PC-3 (cell line): ENCODE measurements around the gene APOLD1. TPM values are rescaled to one million over a fixed set of nuclear protein-coding genes. Genes with fewer than 3 reads are reported as not detected.
A peak's percentile ranks its signal among the peaks of the same experiment; 100 is the strongest.
"Not testable (repeated sequence)": the region's sequence is repeated elsewhere in the genome, so short reads cannot be mapped to it uniquely, and the experiment has no call there.

Experiments
- ATAC-seq: fragments of 200-7000 bp; cut with Tn5 transposase; 2 replicates; pipeline ENCODE4 v1.9.1; 2020; ENCODE audit warnings: mild to moderate bottlenecking, moderate library complexity
- BruUV-seq: library from RNA; stranded (reverse); fragments of 400-500 nt; replicated peaks from 2 replicates; lab custom pipeline; 2021; lab: Mats Ljungman, UMichigan
- CTCF ChIA-PET: fragments of 300-600 bp; sonication (Branson Sonifier 250); formaldehyde crosslinking; loops from one replicate; lab custom pipeline; 2022; ENCODE audit warnings: antibody characterized with exemption; lab: Charles Lee
- POLR2A ChIA-PET: fragments of 300-600 bp; sonication (Branson Sonifier 250); formaldehyde crosslinking; loops from one replicate; lab custom pipeline; 2022; ENCODE audit warnings: antibody characterized with exemption; ENCODE audit not compliant: unreplicated experiment; lab: Charles Lee
- DNase-seq: peaks from one replicate; pipeline ENCODE4 v3.0.0-alpha.2; 2015
- H2AFZ ChIP-seq: fragments of 300-600 bp; sonication (generic); 2 replicates; pipeline ENCODE4 v1.6.0; 2016; ENCODE audit warnings: antibody characterized with exemption, low read length
- H3F3A ChIP-seq: fragments of 300-600 bp; sonication (generic); one replicate; pipeline ENCODE4 v1.6.0; 2017; ENCODE audit warnings: antibody characterized with exemption, low read length, control low read depth, mild to moderate bottlenecking; ENCODE audit not compliant: unreplicated experiment
- H3K27ac ChIP-seq: fragments of 300-600 bp; sonication (generic); 2 replicates; pipeline ENCODE4 v1.5.1; 2016; ENCODE audit warnings: mild to moderate bottlenecking, low read length
- H3K27me3 ChIP-seq: fragments of 300-600 bp; sonication (generic); 2 replicates; pipeline ENCODE4 v1.6.1; 2016; ENCODE audit warnings: low read length, mixed read lengths
- H3K36me3 ChIP-seq: fragments of 300-600 bp; sonication (generic); 2 replicates; pipeline ENCODE4 v1.6.1; 2016; ENCODE audit warnings: low read depth, mixed run types, low read length, mixed read lengths
- H3K4me1 ChIP-seq: fragments of 300-600 bp; sonication (generic); 2 replicates; pipeline ENCODE4 v1.5.1; 2016; ENCODE audit warnings: low read length; ENCODE audit not compliant: insufficient read depth
- H3K4me2 ChIP-seq: fragments of 300-600 bp; sonication (generic); 2 replicates; pipeline ENCODE4 v1.6.0; 2016; ENCODE audit warnings: low read length
- H3K4me3 ChIP-seq: fragments of 300-600 bp; sonication (generic); 2 replicates; pipeline ENCODE4 v1.5.1; 2016; ENCODE audit warnings: mild to moderate bottlenecking, low read length, mixed read lengths
- H3K79me2 ChIP-seq: fragments of 300-600 bp; sonication (generic); 2 replicates; pipeline ENCODE4 v1.6.1; 2017; ENCODE audit warnings: low read length, mixed read lengths
- H3K9ac ChIP-seq: fragments of 300-600 bp; sonication (generic); 2 replicates; pipeline ENCODE4 v1.6.0; 2016; ENCODE audit warnings: mild to moderate bottlenecking, low read length
- H3K9me2 ChIP-seq: fragments of 300-600 bp; sonication (generic); replicated peaks from 2 replicates; pipeline ENCODE4 v1.6.1; 2016; ENCODE audit warnings: mixed run types, low read length, mixed read lengths
- H3K9me3 ChIP-seq: fragments of 300-600 bp; sonication (generic); 2 replicates; pipeline ENCODE4 v1.6.1; 2016; ENCODE audit warnings: low read length, mixed read lengths
- H4K20me1 ChIP-seq: fragments of 300-600 bp; sonication (generic); 2 replicates; pipeline ENCODE4 v1.6.1; 2016; ENCODE audit warnings: low read length, mixed read lengths
- CTCF ChIP-seq: fragments of 300-600 bp; sonication (generic); conservative IDR thresholded peaks from 2 replicates; pipeline ENCODE4 v1.5.1; 2017; ENCODE audit warnings: antibody characterized with exemption, low read depth, mild to moderate bottlenecking, low read length
- EZH2 ChIP-seq: fragments of 300-600 bp; sonication (generic); IDR thresholded peaks from one replicate; pipeline ENCODE4 v1.6.1; 2017; ENCODE audit warnings: antibody characterized with exemption, mild to moderate bottlenecking, low read length; ENCODE audit not compliant: unreplicated experiment
- EZH2phosphoT487 ChIP-seq: fragments of 300-600 bp; sonication (generic); IDR thresholded peaks from 2 replicates; pipeline ENCODE4 v1.6.1; 2018; ENCODE audit warnings: mild to moderate bottlenecking, antibody characterized with exemption, low read length, borderline replicate concordance
- intact Hi-C: fragments of 100-400 bp; cut with micrococcal nuclease; formaldehyde crosslinking; loops from 2 replicates; pipeline ENCODE4 v1.9.0; 2023
- total RNA-seq: library from RNA; depleted of rRNA; stranded (reverse); fragments of >200 nt; gene quantifications from 2 replicates; pipeline ENCODE4 v1.2.3, GENCODE V29; 2014

Gene APOLD1
- total RNA-seq, 1 experiment from 2014 or later = 3.5 TPM

- Histone ChIP-seq H3K4me1 (peaks cover 39% of the 10 kb centered on the region), H3K9ac (peak overlapping the region; percentile 31; the same call in 1 of the 2 replicates), H3K27ac (peak overlapping the region; percentile 69), H4K20me1 (no peaks in the 10 kb centered on the region), H3F3A (no peaks in the 10 kb centered on the region), H3K79me2 (no peaks in the 10 kb centered on the region), H3K27me3 (no peaks in the 10 kb centered on the region), H3K9me3 (no peaks in the 10 kb centered on the region), H3K36me3 (no peaks in the 10 kb centered on the region), H3K4me2 (peak overlapping the region; percentile 49), H2AFZ (no peak overlapping the region), H3K4me3 (no peak overlapping the region), H3K9me2 (no peaks in the 10 kb centered on the region)
- TF ChIP-seq EZH2phosphoT487 (no peak), EZH2 (no peak), CTCF (no peak)
- DNase-seq (peak; percentile 69), ATAC-seq (no peak)
- no TSS peak for BruUV-seq
- intact Hi-C loops = loop anchor here (5.0 to 10.0 kb wide), 2 partner anchors 37 to 294 kb away; no protein-coding TSS in a partner anchor
- ChIA-PET CTCF (no interaction called here), POLR2A (no interaction called here)
Measured at GRCh38 chr12:12800406-12801180, 15.1 kb downstream of the APOLD1 start.

GRCh38 chr12:12801656-12802055 is 16.2 kb downstream of the APOLD1 start:
- intact Hi-C loops = loop anchor here (2.0 to 10.0 kb wide), 3 partner anchors 13 to 293 kb away; no protein-coding TSS in a partner anchor
- H3K9me2 ChIP-seq, H2AFZ ChIP-seq, ATAC-seq, H3K9ac ChIP-seq, BruUV-seq, H3K9me3 ChIP-seq, CTCF ChIA-PET, H3K4me3 ChIP-seq, H4K20me1 ChIP-seq, H3F3A ChIP-seq, H3K27me3 ChIP-seq, H3K79me2 ChIP-seq, H3K36me3 ChIP-seq, DNase-seq, POLR2A ChIA-PET, H3K4me2 ChIP-seq: not testable (repeated sequence)
- peaks cover 44% of the 10 kb centered on the region for H3K4me1 ChIP-seq
- H3K27ac ChIP-seq = peak overlapping the region; percentile 20; the same call in 1 of the 2 replicates

GRCh38 chr12:12803186-12803585 is 17.7 kb downstream of the APOLD1 start:
- no peaks in the 10 kb centered on the region for H3K9me2 ChIP-seq
- BruUV-seq = no TSS peak
- peaks cover 59% of the 10 kb centered on the region for H3K4me1 ChIP-seq
- no peaks in the 10 kb centered on the region for H4K20me1 ChIP-seq
- H3F3A ChIP-seq = no peaks in the 10 kb centered on the region
- no peaks in the 10 kb centered on the region for H3K27me3 ChIP-seq
- H3K4me2 ChIP-seq = peak overlapping the region; percentile 81
- H3K9me3 ChIP-seq = no peaks in the 10 kb centered on the region
- no peak for TF ChIP-seq EZH2
- no peak for TF ChIP-seq EZH2phosphoT487
- TF ChIP-seq CTCF = no peak
- ATAC-seq (peak; percentile 75), DNase-seq (peak; percentile 95)
- intact Hi-C loops = loop anchor here (2.0 to 10.0 kb wide), 3 partner anchors 14 to 292 kb away; no protein-coding TSS in a partner anchor
- ChIA-PET CTCF (no interaction called here), POLR2A (interaction anchor here (0.5 to 1.1 kb wide), 4 partner anchors 14 to 772 kb away, joined by 3 to 5 read pairs (median 4); no protein-coding TSS in a partner anchor)
- no peak overlapping the region for H2AFZ ChIP-seq
- peak overlapping the region; percentile 97 for H3K9ac ChIP-seq
- H3K79me2 ChIP-seq = no peaks in the 10 kb centered on the region
- no peaks in the 10 kb centered on the region for H3K36me3 ChIP-seq
- H3K4me3 ChIP-seq = no peak overlapping the region
- peak overlapping the region; percentile 100 for H3K27ac ChIP-seq
